PC-9 (cell line): Measurements from ENCODE around the gene LRRK1.

ENCODE experiments used
- EZH2 ChIP-seq: fragments of 200-600 bp; sonication (generic); IDR thresholded peaks from 2 replicates; pipeline ENCODE4 v1.8.0; 2017; ENCODE audit warnings: antibody characterized with exemption, low read depth
- TF ChIP-seq, protein P1 (sequence below): fragments of 200-600 bp; sonication (generic); conservative IDR thresholded peaks from 2 replicates; pipeline ENCODE4 v1.6.1; 2017; ENCODE audit warnings: mixed run types, antibody characterized with exemption, mild to moderate bottlenecking, moderate library complexity

DNA sequence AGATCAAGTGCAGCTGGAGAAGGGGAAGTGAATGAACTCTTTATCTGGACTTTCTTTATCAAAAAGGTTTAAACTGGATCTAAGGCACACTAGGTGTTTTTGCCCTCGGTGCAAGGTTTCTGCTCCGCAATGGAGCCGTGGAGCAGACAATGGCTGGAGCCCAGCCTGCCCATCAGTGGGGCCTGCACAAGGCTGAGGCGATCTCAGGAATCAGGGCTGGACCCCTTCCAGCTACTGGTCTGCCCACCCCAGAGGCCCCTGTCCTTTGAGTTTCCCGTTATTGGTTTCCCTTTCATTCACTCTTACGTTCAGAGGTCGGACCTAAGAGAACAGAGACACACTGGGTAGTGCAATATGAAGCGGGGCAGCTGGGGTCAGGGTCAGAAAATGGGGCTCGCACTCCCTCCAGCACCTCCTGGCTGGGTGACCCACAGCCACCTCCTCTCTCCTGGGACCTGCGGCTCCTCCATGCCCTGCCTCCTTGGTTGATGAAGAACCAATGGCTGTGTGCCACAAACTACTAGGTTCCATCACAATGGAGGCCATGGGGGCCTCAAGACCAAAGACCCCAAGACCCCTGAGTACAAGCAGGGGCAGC lies 168.1 kb downstream of the LRRK1 start:
- TF ChIP-seq, protein P1, sequence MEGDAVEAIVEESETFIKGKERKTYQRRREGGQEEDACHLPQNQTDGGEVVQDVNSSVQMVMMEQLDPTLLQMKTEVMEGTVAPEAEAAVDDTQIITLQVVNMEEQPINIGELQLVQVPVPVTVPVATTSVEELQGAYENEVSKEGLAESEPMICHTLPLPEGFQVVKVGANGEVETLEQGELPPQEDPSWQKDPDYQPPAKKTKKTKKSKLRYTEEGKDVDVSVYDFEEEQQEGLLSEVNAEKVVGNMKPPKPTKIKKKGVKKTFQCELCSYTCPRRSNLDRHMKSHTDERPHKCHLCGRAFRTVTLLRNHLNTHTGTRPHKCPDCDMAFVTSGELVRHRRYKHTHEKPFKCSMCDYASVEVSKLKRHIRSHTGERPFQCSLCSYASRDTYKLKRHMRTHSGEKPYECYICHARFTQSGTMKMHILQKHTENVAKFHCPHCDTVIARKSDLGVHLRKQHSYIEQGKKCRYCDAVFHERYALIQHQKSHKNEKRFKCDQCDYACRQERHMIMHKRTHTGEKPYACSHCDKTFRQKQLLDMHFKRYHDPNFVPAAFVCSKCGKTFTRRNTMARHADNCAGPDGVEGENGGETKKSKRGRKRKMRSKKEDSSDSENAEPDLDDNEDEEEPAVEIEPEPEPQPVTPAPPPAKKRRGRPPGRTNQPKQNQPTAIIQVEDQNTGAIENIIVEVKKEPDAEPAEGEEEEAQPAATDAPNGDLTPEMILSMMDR, result no peak
- TF ChIP-seq EZH2, result no peak
